GM18517 (cell line): Measurements from ENCODE around the gene AP2B1.
"Not testable (repeated sequence)": the region's sequence is repeated elsewhere in the genome, so short reads cannot be mapped to it uniquely, and the experiment has no call there.

Experiments used
- ATAC-seq: cut with Tn5 transposase; IDR thresholded peaks from one replicate; pipeline ENCODE4 v1.9.1; 2021; ENCODE audit warnings: mild to moderate bottlenecking, moderate library complexity; ENCODE audit not compliant: unreplicated experiment

AP2B1 gene

DNA sequence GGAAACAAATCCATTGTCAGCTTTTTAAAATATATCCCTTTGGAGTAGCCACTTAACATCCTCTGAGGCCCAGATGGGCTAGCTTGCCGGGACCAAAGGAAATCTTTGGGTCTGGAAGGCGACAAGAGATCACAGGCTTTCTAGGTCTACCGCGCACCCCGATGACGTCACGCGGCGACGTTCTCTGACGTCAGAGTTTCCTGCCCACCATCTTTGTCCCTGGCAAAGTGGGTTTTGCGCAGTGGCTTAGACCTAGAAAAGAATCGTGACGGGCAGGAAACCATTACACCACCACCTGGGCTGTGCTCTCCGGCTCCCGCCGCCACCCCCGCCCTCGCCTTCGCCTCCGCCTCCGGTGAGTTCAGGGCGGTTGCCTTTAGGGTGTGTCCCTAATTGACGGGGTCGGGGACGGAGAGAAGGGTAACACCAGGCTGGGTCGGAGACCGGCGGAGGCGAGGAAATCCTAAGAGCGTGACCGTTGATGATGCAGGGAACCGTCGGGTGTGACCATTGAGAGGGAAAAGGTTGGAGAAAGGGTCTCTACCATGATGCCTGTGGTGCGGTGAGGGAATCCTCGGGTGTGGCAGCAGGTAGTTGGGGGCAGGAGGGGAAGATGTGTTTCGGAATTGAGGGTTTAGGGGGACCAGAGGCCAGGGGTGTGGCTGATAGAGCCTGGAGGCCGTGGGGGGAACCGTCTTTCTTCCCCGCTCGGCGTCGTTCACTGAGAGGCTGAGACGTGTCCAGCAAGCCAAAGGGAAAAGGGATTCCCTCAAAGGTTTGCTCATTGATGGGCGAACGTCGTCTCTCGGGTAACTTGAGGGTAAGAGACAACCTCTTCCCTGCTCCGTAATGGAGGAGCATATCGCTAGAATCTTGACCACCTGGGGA lies at the start of gene AP2B1:
Gene AP2B1 (plus strand): TSS at position 249 of the 888 bp plus-strand sequence. CDS start 6,709 bp downstream, outside the sequence.
- ATAC-seq = peak; percentile 83

DNA sequence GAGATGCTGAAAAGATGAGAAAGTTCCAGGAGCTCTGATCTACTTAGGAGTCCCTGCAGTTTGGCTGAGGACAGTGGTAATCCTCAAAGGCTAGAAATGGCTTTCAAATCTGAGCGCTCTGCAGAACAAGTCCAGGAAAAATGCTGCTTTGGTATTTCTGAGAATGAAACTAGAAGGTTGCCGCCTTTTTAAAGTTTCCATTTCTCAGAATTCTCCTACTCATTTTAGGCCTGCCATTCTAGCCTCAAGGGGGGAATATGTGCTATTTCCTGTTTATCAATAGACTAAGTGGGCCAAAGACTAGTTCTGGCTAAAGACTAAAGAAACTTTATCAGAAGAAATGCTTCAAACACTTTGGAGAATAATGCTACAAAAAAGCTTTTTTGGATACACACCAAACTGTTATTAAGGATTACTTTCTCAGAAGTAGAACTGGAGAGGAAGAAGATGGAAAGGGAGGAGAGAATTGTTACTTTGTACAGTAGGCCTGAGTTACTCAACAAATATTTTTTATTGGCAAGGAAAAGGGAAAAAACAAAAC lies 49.5 kb upstream of the AP2B1 start, which contains the start of gene SLFN12L:
Gene SLFN12L (minus strand): TSS at position 78 of the 541 bp plus-strand sequence. CDS start 15,314 bp downstream, outside the sequence.
- no peak for ATAC-seq

DNA sequence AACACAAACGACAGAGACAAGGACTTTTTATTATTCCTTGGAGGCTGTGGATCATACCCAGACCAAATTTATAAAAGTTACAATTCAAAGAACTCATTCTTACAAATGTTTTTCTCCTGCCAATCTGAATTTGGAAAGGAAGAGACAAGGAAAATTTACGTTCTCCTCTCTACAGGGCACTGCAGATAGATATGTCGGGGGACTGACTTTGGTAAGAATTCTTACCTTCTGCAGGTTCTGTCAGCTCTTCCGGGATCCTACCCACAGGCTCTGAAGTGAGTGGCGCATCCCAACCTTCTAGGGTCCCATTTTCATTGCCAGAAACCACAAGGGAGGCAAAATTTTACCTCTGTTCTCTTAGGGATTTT lies 47.5 kb upstream of the AP2B1 start:
- ATAC-seq = no peak

DNA sequence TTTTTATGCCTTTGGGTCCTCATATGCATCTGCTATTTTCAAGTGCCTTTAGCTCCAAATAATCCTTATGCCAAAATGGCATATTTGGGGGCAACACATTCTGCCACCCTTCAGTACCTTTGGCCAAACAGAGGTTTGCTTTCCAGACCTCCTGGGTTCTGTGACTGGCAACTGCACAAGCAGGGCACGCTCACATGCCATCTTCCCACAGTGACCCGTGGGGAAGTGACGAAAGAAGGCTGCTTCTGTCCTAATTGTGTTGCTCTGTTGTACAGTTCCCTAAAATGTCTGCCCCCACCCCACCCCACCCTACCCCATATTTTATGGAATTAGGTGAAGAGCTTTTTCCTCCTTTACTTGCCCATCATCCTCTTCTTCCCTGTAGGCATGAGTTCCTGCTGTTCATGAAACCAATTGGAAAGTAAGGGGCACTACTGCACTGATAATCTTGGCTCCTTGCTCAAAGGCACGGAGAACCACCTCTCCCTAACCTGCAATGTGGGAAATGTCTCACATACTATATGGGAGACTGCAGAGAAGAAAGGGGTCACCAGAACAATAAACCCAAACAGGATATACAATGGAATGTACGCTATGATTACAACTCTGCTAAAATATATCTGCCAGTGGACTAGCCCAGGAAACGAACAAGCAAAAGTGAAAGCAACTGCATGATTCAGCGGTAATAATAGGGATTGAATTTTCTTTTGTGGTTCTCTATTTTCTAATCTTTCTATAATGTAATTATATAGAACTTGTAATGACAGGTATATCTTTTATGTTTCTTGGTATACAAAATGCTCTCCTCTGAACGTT lies 46.3 kb upstream of the AP2B1 start:
- ATAC-seq = no peak

DNA sequence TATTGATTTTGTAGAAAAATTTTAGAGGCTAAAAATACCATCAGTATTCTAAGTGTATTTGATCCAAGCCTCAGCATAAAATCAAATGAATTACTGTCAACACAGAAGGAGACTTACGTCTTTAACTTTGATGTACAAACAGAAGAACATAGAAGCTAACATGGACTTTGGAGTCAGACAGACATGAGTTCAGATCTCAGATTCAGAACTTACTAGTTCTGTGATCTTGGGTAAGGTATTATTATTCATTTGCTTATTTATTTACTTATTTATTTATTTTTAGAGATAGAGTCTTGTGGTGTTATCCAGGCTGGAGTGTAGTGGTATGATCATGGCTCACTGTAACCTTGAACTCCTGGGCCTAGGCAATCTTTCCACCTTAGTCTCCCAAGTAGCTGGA lies 45.7 kb upstream of the AP2B1 start:
- ATAC-seq = no peak

DNA sequence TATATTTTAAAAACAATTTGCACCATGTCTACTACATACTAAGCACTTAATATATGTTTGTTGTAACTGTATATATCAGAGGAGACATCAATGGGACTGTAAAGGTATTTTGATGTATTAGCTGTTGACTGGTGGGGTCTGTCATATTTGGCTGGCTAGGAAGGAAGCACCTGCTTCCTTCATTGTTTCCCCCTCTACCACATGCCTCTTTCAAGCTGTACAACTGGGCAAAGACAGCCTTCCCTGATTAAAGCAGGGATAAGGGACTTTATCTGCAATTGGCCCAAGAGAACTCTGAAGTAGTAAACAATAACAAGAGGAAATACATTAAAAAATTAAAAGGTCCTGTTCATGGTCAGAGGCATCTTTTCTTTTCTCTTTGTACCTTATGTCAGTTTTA lies 44.1 kb upstream of the AP2B1 start:
- ATAC-seq = no peak

DNA sequence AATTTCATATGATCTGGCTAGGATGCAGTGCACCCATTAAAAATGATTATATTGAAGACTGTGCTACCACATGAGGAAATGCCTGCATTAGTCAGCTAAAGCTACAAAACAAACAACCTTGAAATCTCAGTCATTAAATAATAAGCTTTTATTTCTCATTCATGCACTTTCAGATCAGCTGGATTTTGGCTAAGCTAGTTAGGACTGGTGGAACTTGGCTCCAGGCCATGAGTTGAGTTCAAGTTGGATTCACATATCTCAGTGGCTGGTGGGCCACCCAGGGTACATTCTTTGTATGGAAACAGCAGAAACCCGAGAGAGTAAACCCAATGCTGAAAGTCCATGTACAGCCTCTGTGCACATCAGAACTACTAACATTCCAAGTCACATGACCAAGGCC lies 43.3 kb upstream of the AP2B1 start:
- no peak for ATAC-seq

DNA sequence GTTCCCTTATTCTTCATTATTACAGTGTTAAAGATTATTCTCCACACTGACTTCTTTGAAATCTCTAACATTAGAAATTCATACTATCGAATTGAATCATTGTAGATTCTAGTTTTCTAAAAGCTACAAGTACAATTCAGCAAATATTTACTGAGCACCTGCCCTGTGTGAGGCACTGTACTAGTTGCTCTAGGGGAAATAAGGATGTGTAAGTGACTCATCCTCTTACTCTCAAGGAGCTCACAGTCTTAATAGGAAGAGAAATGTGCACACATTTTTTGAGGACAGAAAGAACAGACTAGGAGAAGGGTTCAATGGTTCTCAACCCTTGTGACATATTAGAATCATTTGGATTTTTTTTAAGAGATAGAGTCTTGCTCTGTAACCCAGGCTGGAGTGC lies 42.0 kb upstream of the AP2B1 start:
- no peak for ATAC-seq

DNA sequence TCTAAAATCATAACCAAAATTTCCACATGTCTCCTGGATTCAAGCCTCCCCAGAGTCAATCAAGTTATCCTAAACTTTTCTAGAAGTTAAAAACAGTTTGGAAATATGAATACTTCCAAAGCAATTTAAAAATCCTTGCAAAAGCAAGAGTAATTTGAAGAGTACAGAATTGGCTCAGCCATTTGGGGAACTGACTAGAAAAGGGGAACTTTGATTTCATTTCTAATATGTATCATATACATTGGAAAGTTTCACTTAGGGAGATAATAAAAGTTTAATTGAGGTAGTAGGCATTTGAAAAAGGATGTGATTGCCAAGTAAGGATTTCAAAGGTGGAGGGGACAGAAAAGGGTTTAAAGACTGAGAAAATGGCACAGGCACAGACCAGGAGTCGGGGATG lies 40.6 kb upstream of the AP2B1 start:
- no peak for ATAC-seq

DNA sequence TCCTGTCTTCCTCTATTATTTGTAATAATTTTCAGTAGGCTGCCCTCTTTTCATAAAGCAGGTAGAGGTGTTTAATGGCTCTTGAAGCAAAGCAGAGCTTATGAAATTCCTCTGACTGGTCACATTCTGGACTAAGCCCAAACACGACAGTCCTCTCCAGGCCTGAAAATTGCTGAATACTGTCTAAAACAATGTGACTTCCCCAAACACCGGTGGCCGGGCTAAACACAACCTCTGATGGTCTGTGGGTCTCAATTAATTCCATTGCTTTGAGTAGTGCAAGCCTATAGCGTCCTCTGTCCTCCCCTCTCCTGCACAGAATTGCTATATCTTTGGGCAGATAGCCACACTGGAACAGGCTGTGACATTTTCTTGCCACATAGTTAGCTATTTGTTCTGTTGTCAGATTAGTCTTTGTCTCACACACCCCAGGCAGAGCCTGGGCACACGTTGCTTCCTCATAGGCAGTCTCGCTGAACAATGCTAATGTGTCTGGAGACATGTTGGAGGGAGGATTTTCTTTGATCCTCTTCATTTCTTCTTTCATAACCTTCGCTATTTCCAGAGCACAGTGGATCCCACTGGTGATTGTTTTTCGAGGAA lies 38.8 kb upstream of the AP2B1 start:
- ATAC-seq = no peak

DNA sequence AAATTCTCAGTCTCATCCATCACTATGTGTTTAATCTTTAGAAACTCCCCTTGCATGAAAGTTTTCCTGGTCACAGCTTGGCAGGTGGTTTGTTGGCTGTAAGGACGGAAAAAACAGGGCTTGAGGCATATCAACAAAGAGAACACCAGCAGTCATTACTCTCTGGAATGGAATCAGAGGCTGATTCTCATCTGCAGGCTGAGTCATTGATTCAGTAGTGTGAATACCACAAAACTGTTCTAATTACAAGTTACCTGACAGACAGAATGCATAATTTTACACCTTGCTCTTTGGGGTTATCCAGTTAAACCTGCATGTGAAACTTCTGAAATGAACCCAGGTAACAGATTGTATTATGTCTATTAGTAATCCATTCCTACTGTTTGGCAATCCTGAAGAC lies 38.1 kb upstream of the AP2B1 start:
- no peak for ATAC-seq

DNA sequence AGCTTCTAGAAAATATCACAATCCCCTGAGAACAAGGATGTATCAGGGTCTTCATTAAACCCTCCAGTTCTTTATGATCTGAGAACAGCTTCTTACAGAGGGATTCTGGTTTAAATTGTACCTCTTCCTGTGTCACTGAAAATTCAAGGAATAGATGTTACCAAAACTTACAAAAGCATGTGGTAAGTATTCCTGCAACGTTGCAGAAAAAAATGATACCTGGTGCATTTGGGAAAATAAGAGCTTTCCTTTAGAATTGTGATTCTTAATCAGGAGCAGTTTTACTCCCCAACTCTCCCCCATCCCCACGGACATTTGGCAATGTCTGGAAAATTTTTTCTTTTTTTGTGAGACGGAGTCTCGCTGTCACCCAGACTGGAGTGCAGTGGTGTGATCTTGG lies 33.8 kb upstream of the AP2B1 start:
- ATAC-seq = no peak

DNA sequence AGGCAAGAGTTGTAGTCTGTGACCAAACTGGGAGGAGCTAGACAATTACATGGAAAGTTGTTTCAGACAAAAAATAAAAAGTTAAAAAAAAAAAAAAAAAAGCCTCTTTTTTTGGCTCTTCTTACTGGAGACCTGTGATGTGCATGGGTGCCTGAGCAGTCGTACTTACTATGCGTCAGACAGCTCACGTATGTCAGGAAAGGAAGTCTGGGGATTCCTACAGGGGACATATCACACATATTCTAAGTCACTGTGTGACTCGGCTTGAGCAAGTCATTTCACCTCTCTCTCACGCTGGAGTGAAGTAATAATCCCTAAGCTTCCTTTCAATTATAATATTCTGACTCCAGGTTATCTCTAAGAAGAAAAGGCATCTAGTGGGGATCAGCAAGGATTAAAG lies 32.5 kb upstream of the AP2B1 start:
- ATAC-seq = no peak

DNA sequence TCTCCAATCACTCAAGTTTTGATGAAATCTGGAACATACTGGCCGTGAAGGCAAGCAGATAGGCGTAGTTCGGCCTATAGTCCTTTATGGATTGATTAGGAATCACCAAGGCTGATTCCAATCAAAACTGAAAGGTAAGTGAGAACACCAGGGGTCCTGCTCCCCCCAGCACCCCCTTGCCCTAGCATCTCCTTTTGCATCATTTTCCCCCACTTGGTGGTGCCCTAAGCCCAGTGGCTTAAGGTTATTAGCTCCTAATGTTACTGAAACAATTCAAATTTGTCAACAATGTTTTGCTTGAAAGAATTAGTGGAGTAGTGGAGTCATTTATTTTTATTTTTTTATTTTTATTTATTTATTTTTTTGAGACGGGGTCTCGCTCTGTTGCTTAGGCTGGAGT lies 31.4 kb upstream of the AP2B1 start:
- no peak for ATAC-seq

DNA sequence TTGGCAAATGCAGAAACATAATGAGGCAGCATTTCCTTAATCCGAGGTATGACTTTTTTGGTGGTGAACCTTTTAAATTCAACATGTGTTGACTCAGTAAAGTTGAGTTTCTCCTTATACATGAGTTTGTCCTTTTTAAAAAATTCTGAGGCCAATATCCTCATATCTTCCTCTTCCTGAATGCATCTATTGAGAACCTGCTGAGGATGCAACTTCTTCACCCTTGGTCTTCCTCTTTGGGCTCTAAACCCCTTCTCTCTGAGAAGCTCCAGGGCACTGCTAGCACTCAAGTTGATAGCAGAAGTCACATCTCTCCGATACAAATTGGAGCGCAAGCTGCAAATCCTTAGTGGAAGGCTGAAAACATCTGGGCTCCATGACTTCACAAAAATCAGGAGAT lies 29.8 kb upstream of the AP2B1 start:
- ATAC-seq = no peak

DNA sequence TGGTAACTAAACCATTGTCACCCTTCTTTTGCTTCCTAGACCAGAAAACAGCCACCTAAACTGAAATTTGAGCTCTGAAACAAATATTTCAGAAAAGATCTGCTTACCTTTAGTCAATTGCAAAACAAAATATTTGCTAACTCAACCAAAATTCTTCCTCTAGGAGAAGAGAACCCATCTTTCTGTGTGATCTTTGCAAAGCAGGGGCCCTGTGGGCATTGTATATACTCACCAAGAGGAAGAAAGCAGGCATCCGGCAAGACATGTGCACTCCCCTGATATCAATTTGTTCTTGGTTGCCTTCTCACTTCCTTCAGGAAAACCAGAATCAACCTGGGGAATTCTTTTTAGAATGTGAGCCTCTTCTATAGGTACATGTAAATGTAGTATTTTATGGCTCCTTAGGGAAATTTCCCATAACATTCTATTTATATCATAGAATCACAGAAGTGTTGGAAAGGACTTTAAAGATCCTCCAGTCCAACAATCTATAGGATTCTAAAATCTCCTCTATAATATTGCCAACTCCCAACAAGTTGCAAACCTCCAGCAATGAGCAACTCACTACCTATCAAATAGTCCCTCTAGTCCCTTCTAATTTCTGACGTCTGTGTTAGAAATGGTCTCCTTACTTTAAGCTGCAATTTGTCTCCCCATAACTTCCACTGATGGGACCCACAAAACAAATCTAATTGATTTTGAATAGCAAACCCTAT lies 27.5 kb upstream of the AP2B1 start:
- ATAC-seq = no peak

DNA sequence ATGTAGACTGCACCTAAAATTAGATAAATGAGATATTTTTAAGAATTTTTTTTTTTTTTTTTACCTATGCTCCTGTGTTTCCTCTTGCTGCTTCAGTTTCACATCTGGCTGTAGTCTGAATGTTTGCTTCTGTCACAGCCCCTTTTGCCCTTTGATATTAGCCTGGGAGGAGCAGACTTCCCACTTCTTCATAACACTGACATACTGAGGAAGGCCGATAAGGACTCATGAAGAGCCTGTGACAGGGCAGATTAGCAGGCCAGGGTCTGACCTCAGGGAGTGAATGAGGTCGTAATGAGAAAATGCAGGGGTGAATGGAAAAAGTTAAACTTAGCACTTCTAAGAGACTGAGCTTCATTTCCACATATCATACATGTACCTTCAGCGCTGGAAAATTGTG lies 26.4 kb upstream of the AP2B1 start, which contains the start of gene SLFN14:
Gene SLFN14 (minus strand): TSS at position 117 of the 400 bp plus-strand sequence. CDS start 2,757 bp downstream, outside the sequence.
- no peak for ATAC-seq

DNA sequence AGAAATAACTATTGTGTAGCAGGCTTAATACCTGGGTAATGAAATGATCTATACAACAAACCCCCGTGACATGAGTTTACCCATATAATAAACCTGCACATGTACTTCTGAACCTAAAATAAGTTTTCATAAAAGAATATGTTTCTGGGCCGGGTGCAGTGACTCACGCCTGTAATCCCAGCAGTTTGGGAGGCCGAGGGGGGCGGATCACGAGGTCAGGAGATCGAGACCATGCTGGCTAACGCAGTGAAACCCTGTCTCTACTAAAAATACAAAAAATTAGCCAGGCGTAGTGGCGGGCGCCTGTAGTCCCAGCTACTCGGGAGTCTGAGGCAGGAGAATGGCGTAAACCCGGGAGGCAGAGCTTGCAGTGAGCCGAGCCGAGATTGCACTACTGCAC lies 23.9 kb upstream of the AP2B1 start:
- not testable (repeated sequence) for ATAC-seq

DNA sequence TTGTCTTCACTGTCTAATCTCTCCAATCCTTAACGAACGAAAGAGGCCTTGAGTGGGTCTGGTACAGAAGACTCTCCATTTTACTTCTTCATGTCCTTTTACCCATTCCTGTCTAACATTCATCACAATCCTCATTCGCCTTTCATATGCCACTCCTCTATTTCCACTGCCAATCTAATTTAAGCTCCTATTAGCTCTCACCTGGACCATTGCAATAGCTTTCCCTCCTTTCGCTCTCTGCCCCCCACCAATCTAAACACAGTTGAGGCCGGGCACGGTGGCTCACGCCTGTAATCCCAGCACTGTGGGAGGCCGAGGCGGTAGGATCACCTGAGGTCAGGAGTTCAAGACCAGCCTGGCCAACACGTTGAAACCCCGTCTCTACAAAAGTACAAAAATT lies 20.2 kb upstream of the AP2B1 start:
- ATAC-seq = no peak

DNA sequence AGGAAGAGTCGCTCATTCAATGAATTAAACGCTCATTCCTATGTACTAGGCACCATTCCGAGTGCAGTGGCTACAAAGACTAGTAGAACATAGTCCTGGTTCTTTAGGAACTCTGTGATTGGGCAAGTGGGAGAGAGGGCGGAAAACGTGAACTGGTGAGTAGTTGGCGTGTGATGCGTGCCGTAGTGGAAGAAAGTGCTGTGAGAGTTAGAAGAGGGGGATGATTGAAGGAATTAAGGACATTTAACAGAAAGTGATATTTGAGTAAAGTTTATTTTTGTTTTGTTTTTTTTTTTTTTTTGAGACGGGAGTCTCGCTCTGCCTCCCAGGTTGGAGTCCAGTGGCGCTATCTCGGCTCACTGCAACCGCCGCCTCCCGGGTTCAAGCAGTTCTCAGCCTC lies 18.6 kb upstream of the AP2B1 start:
- no peak for ATAC-seq

DNA sequence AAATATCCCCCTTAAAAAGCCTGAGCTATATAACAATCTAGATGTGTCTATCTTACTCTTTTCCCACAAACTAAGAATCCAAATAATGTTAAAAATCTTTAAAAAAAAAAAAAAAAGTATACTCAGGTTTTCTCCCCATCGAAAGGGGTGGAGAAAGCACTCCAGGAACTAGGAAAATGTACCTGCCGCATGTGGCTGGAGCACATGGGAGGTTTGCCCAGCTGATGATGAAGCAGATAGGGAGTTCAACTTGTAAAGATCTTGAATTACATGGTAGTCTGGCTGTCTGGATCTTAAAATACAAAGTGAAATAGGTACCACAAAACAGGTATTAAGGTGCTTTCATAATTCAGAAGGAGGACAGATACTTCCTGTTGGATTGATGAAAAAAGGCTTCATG lies 17.7 kb upstream of the AP2B1 start:
- no peak for ATAC-seq
